Measurements from ENCODE around the gene RNF214.

DNA sequence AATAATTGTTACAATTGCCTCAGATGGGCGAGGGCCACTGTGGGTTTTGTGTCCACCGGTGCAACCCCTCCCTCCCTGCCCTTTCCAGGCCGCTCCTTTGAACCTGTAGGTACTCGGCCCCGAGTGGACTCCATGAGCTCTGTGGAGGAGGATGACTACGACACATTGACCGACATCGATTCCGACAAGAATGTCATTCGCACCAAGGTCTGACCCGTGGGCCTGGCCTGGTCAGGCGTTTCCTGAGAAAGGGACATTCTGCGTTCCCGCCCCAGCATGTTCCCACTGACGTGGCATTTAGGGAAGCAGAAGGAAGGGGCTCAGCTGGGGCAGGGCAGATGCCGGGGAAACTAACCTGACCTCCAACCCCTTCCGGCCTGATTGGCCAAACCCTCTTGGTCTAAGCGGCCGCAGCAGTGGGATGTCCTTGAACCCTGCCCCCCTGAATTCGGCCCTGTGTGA, 43.8 kb upstream of the RNF214 start:
- no peak for TF ChIP-seq CTCF (IDR thresholded peaks at IDR 0.05)
- TF ChIP-seq POLR2A (IDR thresholded peaks at IDR 0.05): no peak

All from esophagus squamous epithelium (tissue), 4 donors.